Measurements from ENCODE around the gene E2F4.

E2F4 gene

DNA sequence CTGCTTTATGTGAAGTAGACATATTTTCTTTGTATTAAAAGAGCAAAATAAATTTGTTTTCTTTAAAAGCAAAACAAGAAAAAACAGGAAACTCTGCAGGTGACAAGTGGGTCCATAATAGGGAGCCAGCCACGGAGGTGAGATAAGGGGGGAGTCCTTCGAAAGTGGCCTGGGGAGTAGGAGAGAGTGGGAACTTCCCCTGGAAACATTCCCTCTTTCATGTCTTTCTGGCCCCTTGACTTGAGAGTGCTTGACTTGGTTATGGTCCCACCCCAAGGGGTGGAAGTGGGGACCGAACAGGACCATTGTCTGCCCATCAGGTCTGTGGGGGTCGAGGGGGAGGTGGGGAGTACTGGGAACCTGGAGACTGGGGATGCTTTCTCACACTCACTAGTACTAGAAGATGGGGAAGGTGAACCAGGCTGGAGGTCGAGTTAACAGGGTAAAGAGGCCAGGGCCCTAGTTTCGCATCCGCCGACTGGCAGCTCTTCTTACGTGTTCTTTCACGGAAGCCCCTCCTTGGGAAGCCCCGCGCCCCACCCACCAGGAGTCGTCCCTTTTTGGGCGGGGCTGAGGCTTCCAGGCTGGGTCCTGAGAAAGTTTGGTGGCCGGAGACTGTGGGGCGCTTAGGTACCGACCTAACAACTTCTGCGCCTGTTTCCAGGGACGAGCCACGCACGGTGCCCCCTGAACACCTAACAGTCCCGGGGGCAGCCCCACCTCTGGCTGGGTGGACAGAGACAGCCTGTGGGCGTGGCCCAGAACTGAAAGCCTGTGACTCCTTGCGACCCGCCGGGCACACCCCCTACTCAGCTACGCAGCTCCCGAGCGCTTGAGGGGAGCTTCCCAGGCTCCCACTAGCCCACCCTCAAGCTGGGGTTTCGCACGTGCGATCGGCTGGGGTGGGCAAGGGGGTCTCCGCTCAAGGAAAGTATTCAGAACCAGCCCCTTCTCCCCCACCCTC lies 33.0 kb upstream of the E2F4 start:
- peak; percentile 69 to 73 for DNase-seq

DNA sequence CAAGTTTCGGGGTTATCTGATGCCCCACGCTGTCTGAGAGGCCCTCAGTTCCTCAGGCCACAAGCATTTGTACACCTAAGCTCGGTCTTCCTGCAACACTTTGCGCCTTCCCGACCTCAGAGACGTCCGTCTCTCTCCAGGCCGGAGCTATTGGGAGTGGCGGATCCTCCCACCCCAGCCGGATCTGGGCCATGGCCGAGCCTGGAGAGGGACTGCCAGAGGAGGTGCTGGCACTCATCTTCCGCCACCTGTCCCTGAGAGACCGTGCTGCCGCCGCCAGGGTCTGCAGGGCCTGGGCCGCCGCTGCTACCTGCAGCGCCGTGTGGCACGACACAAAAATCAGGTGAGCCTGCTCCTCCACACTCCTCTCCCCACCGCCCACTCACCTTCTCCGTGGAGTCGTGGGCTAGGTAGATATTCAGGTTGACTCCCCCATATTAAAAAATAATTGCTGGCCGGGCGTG lies 30.3 kb upstream of the E2F4 start:
- DNase-seq: no peak

DNA sequence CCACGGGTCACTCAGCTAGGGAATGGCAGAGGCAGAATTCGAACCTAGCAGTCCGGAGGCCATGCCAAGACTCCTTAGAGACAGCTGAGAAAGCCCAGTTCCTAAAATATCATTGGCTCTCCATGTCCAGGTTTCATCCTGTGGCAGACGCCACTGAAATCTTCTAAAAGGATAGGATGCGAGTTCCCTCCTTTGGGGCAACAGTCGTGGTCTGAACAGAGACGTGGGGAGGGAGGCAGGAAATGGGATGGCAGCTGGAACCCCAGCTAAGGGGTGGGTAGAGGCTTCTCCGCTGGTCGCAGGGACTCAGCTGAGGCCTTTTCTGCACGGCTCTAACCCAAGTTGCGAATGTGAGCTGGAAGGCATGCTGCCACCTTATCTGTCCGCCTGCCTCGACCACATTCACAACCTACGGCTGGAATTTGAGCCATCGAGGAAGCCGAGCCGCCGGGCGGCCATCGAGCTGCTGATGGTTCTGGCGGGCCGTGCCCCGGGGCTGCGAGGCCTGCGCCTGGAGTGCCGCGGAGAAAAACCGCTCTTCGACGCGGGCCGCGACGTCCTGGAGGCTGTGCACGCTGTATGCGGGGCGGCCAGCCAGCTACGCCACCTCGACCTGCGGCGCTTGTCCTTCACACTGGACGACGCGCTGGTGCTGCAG lies 29.3 kb upstream of the E2F4 start:
- no peak for DNase-seq

DNA sequence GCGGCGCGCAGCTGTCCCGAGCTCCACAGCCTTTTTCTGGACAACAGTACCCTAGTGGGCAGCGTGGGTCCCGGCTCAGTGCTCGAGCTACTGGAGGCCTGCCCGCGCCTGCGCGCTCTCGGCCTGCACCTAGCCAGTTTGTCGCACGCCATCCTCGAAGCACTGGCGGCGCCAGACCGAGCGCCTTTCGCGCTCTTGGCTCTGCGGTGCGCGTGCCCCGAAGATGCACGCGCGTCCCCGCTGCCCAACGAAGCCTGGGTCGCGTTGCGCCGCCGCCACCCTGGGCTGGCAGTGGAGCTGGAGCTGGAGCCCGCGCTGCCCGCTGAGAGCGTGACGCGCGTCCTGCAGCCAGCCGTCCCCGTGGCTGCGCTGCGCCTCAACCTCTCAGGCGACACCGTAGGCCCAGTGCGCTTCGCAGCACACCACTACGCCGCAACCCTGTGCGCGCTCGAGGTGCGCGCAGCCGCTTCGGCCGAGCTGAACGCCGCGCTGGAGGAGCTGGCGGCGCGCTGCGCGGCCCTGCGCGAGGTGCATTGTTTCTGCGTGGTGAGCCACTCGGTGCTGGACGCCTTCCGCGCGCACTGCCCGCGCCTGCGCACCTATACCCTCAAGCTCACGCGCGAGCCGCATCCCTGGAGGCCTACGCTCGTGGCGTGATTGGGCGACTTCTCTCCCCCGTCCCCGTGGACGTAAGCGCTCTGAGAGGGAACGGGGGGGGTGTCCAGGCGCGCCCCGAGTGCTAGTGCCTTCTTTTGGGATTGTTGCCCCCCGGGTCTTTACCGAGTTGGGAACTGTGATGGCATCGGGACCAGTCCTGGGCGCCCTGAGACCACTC lies 28.6 kb upstream of the E2F4 start:
- DNase-seq: peak in 1 of 2 donors; percentile 51

- DNase-seq: no peak
Observed at GRCh38 chr16:67163999-67164558, 27.9 kb upstream of the E2F4 start.

DNA sequence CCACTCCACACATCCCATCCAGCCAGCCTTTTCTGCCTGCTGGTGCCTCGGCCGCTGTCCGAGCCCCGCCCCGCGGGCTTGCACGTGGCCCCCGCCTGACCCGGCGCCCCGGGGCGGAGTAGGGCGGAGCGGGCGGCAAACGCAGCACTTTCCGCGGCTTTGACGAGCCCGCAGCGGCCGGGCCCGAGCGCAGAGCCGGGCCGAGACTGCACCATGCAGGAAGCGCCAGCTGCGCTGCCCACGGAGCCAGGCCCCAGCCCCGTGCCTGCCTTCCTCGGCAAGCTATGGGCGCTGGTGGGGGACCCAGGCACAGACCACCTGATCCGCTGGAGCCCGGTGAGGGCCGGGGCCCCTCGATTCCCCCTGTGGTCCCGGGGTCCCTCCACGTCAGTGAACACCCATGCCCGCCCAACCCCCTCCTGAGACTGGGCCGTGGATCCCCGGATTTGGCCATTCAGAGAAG lies 27.3 kb upstream of the E2F4 start, which contains the start of gene HSF4:
HSF4 (plus strand) TSS at position 147 of the 463 bp plus-strand sequence; CDS start at position 214, 67 bp downstream.
- peak in 1 of 2 donors; percentile 32 for DNase-seq

- no peak for DNase-seq
Observed at GRCh38 chr16:67165121-67166078, 26.6 kb upstream of the E2F4 start.

- no peak for DNase-seq
Observed at GRCh38 chr16:67166110-67166547, 25.8 kb upstream of the E2F4 start.

DNA sequence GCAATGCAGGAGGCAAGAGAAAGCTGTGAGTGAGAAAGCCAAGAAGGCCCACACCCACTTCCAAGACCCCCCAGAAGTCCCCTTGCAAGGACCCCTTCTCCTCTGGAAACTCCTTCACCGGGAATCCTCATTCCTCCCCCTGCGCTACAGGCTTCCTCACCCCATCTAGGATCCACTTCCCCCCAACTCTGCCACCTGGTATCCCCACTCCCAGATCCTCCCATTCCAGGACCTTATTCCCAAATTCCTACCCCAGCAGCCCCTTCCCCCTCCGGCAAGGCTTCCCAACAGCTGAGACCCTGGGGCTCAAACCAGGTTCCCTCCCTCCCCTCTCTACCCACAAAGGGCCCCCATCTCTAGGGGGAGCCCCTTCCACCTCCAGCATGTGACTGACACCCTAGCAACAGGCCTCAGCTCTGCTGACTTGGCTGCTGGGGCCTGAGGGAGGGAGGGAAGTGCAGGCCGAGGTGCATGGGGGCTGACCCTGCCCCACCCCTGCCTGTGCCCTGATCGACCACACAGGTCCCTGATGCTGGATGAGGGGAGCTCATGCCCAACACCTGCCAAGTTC lies 25.3 kb upstream of the E2F4 start:
- DNase-seq: no peak

DNA sequence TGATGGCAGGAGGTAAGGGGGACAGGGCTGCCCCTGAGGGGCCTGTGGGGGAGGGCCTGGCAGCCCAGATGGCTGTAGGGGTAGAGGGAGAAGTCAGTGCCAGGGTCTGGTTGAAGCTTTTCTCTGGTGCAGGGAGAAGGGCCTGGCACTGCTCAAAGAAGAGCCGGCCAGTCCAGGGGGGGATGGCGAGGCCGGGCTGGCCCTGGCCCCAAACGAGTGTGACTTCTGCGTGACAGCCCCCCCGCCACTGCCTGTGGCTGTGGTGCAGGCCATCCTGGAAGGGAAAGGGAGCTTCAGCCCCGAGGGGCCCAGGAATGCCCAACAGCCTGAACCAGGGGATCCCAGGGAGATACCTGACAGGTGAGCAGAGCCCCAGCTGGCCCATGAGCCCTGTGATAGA lies 24.4 kb upstream of the E2F4 start:
- no peak for DNase-seq

- DNase-seq: no peak
Observed at GRCh38 chr16:67169011-67169451, 22.9 kb upstream of the E2F4 start.

- DNase-seq: no peak
Observed at GRCh38 chr16:67169642-67170167, 22.2 kb upstream of the E2F4 start.

- peak in 1 of 2 donors; percentile 48 for DNase-seq
Observed at GRCh38 chr16:67170168-67170948, 21.6 kb upstream of the E2F4 start, which contains the start of gene NOL3. NOL3 (plus strand) TSS chr16:67170538.

GRCh38 chr16:67170949-67171649 lies 20.9 kb upstream of the E2F4 start:
- no peak for DNase-seq

DNA sequence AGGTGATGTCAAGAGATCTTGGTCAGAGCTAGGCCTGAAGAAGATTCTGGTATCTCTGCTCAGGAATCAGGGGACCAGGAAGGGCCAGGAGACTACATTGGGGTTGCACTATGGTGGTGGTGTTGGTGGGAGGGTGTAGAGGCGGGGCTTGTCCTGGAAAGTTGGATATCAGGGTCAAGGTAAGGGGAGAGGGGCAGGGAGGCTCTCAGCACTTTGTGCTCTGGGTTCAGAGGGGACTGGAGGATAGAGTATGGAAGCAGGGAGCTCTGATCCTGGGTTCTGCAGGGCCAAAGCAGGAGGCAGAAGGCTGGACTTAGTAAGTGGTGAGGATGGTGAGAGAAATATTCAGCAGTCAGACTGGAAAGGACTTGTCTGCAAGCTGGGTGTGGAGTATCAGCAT lies 18.6 kb upstream of the E2F4 start:
- no peak for DNase-seq

GRCh38 chr16:67173808-67174705 lies 17.9 kb upstream of the E2F4 start:
- peak; percentile 40 to 51 for DNase-seq

GRCh38 chr16:67174706-67175231 lies 17.2 kb upstream of the E2F4 start:
- DNase-seq: no peak

Data from stimulated activated CD4-positive, alpha-beta T cell treated with anti-CD3 and anti-CD28 coated beads, Interleukin-2, amount 100 ng/mL, for 48 hours (primary cell).